GM10248 (cell line): ENCODE data around the gene PYURF.

Experiments used
- CTCF ChIA-PET: fragments of 300-600 bp; sonication (Branson Sonifier 250); formaldehyde crosslinking; extraction: SDS; loops from one replicate; lab custom pipeline; 2021; ENCODE audit warnings: antibody characterized with exemption; lab: Yijun Ruan, JAX
- POLR2A ChIA-PET: fragments of 350-650 bp; sonication (Branson Sonifier 250); formaldehyde crosslinking; extraction: SDS; loops from one replicate; lab custom pipeline; 2020; ENCODE audit warnings: antibody characterized with exemption; lab: Yijun Ruan, JAX
- DNase-seq: peaks from one replicate; pipeline ENCODE4 v3.0.0; 2012; ENCODE audit errors: extremely low spot score
- TF ChIP-seq, protein P1 (sequence below): IDR thresholded peaks from 2 replicates; pipeline ENCODE4 v1.5.1; 2012; ENCODE audit warnings: mild to moderate bottlenecking, low read depth; ENCODE audit errors: extremely low read depth, missing control alignments, control extremely low read depth

Gene PYURF

DNA sequence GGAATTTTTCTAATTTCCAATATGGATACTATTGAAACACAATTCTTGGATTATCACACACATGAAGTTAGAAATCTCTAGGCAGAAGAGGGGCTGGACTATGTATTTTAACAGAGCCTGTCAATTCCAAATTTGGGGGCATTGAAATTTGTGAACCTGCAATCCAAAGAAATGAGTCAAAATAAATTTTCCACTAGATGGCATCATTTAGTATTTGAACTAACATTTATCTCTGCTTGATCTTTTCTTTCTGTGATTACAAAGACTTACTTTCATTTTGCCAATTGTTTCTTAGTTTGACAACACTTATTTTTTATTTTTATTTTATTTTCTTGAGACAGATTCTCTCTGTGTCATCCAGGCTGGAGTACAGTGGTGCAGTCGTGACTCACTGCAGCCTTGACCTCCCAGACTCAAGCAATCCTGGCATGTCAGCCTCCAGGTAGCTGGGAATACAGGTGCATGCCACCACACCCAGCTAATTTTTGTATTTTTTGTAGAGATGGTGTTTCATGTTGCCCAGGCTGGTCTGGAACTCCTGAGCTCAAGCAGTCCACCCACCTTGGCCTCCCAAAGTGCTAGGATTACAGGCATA, 2.7 kb upstream of the PYURF start:
- ChIA-PET CTCF (interaction anchor here (0.6 to 6.8 kb wide), 9 partner anchors 10 to 497 kb away, joined by 3 to 47 read pairs (median 7); no protein-coding TSS in a partner anchor), POLR2A (interaction anchor here (0.6 kb wide), 1 partner anchor 70 kb away, joined by 3 read pairs; no protein-coding TSS in a partner anchor)
- DNase-seq, result peak; percentile 20
- TF ChIP-seq, protein P1, sequence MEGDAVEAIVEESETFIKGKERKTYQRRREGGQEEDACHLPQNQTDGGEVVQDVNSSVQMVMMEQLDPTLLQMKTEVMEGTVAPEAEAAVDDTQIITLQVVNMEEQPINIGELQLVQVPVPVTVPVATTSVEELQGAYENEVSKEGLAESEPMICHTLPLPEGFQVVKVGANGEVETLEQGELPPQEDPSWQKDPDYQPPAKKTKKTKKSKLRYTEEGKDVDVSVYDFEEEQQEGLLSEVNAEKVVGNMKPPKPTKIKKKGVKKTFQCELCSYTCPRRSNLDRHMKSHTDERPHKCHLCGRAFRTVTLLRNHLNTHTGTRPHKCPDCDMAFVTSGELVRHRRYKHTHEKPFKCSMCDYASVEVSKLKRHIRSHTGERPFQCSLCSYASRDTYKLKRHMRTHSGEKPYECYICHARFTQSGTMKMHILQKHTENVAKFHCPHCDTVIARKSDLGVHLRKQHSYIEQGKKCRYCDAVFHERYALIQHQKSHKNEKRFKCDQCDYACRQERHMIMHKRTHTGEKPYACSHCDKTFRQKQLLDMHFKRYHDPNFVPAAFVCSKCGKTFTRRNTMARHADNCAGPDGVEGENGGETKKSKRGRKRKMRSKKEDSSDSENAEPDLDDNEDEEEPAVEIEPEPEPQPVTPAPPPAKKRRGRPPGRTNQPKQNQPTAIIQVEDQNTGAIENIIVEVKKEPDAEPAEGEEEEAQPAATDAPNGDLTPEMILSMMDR, result peak; percentile 32

DNA sequence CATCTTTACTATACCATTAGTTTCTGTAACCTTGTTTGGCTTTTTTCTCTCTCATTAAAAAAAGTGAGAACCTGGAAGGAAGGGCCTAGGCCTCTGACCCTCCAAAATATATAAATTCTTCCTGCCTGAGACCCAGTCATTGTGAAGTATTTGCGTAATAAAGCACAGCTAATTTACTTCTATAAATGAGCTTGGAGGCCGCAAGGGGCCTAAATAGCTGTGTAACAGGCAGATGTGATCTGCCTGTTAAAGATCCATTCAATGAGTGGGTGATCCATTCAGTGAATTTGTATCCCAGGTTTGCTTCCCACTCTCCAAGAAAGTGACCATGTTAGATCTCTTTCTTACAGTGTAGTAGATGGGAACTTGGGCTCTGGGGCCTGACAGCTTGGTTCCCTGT, 595 bp upstream of the PYURF start:
- TF ChIP-seq, protein P1, result no peak
- ChIA-PET POLR2A (interaction anchor here (1.0 kb wide), 1 partner anchor 241 kb away, joined by 5 read pairs; no protein-coding TSS in a partner anchor), CTCF (interaction anchor here (0.7 to 12.8 kb wide), 7 partner anchors 9 to 499 kb away, joined by 3 to 266 read pairs (median 3); no protein-coding TSS in a partner anchor)
- no peak for DNase-seq

DNA sequence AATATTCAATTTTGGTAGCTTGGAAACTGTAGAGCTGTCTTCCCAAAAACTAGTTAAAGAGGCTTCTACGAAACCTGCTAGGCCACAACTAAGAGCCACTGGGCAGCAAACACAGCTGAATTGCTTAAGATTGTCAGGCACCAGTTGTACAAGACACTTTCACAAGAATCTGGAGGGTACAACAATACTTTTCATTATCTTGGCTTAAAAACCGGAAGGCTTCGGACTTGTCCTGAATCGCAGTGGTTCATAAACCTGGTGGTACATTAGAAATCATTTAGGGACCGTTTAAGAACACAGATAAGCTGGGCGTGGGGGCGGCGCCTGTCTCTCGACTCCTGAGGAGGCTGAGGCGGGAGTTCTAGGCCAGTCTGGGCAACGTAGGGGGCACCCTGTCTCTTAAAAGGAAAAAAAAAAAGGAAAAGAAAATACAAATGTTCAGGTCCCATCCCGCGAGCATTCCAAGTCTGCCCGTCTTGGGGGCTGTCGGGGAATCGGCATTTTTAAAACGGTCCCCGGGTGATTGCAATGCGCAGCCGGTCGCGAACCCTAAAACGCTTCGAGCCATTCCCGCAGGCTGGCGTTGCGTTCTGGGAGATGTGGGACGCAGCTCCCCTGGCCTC, 763 bp downstream of the PYURF start:
- POLR2A ChIA-PET, result interaction anchor here (1.0 kb wide), 1 partner anchor 239 kb away, joined by 5 read pairs; no protein-coding TSS in a partner anchor
- CTCF ChIA-PET, result interaction anchor here (0.8 to 12.8 kb wide), 9 partner anchors 15 to 502 kb away, joined by 3 to 266 read pairs (median 3); no protein-coding TSS in a partner anchor
- DNase-seq, result peak; percentile 31
- TF ChIP-seq, protein P1, result no peak

DNA sequence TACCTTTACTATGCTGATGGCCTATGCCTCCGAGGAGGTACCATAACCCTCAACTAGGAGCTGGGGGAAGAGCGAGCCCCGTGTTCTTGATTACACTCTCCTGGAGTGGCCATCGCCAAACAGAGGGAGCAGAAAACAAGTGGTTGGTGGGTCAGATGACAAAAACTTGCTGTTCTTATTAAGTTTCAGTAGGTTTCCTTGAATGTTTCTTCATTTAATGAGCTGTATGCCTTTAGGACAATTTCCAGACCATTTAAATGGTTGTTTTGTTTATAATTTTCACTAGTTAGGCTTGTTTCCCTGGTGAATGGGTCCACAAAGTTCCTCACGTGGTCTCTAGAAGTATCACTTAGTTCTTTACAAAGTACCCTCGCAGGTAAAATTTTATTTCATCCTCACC, 4.7 kb downstream of the PYURF start:
- CTCF ChIA-PET, result interaction anchor here (1.0 to 12.8 kb wide), 5 partner anchors 21 to 312 kb away, joined by 3 to 266 read pairs (median 3); no protein-coding TSS in a partner anchor
- POLR2A ChIA-PET, result no interaction called here
- no peak for DNase-seq
- TF ChIP-seq, protein P1, result no peak

DNA sequence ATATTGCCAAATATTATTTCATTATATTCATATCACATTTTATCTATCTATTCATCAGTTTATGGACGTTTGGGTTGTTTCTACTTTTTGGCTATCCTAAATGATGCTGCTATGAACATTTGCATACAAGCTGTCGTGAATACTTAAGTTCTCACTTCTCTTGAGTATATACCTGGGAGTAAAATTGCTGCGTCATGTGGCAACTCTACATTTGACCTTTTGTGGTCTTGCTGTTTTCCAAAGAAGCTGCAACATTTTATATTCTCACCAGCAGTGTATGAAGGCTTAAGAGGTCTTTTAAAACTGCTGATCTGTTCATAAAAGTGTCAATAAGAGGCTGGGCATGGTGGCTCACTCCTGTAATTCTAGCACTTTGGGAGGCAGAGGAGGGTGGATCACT, 5.8 kb downstream of the PYURF start:
- CTCF ChIA-PET, result interaction anchor here (1.4 to 12.8 kb wide), 3 partner anchors 11 to 295 kb away, joined by 4 to 266 read pairs (median 35); no protein-coding TSS in a partner anchor
- TF ChIP-seq, protein P1, result no peak
- POLR2A ChIA-PET, result no interaction called here
- no peak for DNase-seq

DNA sequence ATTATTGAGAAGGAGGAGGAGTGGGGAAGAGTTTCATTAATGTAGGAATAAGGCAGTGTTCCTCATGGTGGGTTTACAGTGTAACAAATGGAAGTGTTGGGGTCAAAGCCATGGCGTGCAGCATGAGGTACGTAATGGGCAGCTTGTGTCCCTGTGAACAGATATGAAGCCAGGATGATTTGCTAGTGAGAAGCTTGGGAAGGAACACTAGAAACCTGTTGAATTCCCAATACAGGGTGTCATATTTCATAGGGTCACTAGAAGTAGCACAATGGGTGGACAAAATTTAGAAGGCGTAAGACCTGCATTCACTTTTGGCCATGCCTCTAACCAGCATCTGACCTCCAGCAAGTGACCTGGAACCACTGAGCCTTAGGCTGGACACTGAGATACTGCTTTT, 6.8 kb downstream of the PYURF start:
- TF ChIP-seq, protein P1, result no peak
- ChIA-PET CTCF (interaction anchor here (0.6 to 12.8 kb wide), 9 partner anchors 10 to 890 kb away, joined by 3 to 266 read pairs (median 6); partner anchors contain the start of gene PPM1K), POLR2A (no interaction called here)
- no peak for DNase-seq
